NT2/D1 (cell line): Measurements from ENCODE around the gene VSX1.

Experiments
- SUZ12 ChIP-seq: IDR thresholded peaks from 2 replicates; pipeline ENCODE4 v1.6.1; 2011; ENCODE audit not compliant: insufficient read length, insufficient read depth; ENCODE audit errors: extremely low read depth
- YY1 ChIP-seq: IDR thresholded peaks from 2 replicates; pipeline ENCODE4 v1.6.1; 2011; ENCODE audit not compliant: insufficient read length, insufficient read depth
- ZNF274 ChIP-seq: IDR thresholded peaks from 2 replicates; pipeline ENCODE4 v1.6.1; 2011; ENCODE audit warnings: mild to moderate bottlenecking, low read depth, low read length

GRCh38 chr20:25053255-25054031, 28.5 kb downstream of the VSX1 start:
- TF ChIP-seq ZNF274 (no peak), SUZ12 (no peak), YY1 (no peak)
